Fibroblast of lung (primary cell): Measurements from ENCODE around the gene FGF3.

ENCODE experiments used
- CTCF ChIP-seq, 2 donors: IDR thresholded peaks in 1 of 2; conservative IDR thresholded peaks in 1 of 2; 1 replicate in 1 of 2; 2 replicates in 1 of 2; pipeline ENCODE4 v1.5.1; 2011 to 2012; ENCODE audit warnings: low read length in 2 of 2, control low read depth in 1 of 2, inconsistent platforms in 1 of 2, low read depth in 1 of 2, mild to moderate bottlenecking in 1 of 2
- EZH2 ChIP-seq: IDR thresholded peaks from 2 replicates; pipeline ENCODE4 v1.5.1; 2012; ENCODE audit warnings: low read length, control low read depth, mild to moderate bottlenecking; ENCODE audit errors: missing control alignments

- TF ChIP-seq CTCF (conservative IDR thresholded peaks at IDR 0.05 in 1 of 2, IDR thresholded peaks at IDR 0.05 in 1 of 2; ENCODE audit: low read depth in 1 of 2, low read length in 2 of 2), result no peak
- no peak for TF ChIP-seq EZH2
Measured at GRCh38 chr11:69775163-69775755, 44.0 kb downstream of the FGF3 start, which contains the start of gene FGF4.
